Measurements from ENCODE around the gene FOXB2.
"Not testable (repeated sequence)": the region's sequence is repeated elsewhere in the genome, so short reads cannot be mapped to it uniquely, and the experiment has no call there.

FOXB2 gene

DNA sequence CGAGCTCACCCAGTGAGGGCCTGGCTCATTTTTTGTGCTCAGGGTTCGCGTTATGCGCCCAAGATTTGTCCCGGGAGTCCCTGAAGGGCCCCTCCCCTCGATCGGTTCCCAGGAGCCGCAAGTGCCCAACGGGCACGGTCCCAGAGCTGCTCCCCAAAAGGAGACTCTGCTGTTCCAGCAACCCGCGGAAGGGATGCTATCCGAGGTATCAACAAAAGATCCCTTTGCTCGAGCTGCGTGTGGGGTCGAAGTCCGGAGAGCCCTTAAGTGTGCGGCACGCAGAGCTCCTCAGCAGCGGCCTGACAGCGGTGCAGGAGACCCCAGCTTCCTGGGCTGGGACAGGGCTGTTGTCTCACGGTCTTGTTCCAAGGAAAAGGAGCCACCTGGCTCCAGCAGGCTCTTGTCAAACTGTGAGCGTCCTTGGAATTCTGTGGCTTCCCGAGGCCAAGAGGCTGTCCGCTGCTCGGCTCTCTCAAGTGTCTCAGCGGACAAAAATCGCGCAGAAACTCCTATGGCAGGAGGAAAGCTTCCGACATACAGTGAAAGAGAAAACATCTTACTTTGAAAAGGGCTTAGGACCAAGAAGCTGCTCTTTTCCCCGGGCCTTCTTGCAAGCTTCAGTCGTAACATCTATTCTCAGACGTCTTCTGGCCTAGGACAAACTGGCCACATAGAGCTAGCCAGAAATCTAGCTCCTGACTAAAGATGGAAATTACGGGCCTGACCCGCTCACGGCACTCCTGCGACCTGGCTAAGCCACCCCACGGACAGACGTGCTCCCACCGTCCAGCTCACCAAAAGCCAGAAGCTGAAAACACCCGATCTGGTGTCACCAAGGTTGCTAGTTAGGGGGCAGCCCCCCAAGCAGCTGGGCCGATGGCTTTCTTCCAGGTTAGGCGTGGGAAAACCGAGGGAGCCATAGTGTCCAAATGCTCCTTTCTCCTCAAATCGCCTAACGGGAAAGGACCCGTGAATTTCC, 2.6 kb upstream of the FOXB2 start:
- no peak for DNase-seq

DNA sequence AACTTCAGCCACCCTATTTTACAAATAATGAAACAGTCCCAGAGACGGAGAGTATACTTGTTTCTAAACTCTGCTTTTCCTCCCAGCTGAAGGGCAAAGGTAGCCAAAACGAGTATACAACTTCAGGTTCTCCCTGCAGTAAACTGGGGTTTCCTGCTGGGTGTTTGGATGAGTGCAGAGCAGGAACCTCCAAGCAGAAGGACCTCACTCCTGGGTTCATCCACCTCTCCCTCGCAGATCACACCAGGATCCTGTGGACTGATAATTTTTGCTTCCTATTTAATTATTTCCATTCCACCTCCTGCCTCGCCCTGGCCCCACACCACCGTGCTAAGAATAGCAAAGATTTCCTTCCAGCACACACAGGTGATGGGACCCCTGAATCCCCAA, 2.0 kb upstream of the FOXB2 start:
- no peak for DNase-seq

DNA sequence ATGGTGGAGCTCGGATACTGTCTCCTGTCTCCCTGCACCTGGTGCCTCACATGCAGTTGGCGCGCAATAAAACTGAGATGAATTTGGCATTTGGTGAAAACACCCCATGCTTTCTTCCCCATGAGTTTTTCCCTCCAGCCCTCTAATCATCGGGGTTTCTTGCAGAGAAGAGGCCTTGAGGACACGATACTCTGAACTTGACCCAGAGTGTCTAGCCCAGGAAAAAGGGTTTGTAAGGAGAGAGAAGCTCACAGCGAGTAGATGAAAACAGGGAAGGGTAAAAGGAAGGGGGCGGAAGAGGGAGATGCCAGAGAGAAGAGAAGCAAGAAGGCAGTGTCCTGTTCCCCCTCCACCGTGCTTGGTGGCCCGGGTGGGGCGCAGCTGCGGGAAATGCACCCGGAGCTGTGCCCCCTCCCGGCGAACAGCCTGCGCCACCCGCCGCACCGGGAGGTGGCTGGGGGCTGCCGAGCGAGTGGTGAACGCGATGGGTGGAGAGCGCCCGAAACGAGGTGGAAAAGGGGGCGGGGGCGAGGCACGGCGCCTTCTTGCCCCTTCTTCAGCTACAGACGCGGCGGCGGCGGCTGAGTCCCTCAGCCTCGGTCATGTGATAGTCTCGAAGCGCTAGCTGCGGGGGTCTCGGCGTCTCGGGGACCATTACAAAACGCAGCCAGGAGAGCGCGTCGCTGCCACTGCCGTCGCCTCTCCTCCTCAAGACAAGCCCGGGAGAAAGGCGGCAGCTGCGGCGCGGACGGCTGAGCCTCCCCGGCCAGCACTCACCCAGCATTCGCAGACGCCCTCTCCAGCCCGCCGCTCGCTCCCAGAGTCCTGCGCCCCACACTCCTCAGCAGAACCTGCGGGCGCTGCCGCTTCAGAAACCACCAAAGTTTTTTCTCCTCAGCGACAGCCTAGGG, 1.1 kb upstream of the FOXB2 start:
- DNase-seq = no peak

DNA sequence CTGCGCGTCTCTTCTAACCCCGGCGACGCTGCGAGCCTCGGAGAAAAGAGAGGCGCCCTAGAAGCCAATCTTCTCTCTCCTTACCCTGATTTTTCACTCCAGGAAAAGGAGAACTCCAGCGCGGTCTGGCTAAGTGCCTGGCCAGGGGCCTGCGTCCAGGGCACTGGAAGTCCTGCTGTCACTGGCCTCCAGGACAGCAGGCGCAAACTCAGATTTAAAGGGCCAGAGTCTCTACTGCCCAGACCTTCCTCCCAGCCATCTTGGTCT, 553 bp upstream of the FOXB2 start:
- no peak for DNase-seq

DNA sequence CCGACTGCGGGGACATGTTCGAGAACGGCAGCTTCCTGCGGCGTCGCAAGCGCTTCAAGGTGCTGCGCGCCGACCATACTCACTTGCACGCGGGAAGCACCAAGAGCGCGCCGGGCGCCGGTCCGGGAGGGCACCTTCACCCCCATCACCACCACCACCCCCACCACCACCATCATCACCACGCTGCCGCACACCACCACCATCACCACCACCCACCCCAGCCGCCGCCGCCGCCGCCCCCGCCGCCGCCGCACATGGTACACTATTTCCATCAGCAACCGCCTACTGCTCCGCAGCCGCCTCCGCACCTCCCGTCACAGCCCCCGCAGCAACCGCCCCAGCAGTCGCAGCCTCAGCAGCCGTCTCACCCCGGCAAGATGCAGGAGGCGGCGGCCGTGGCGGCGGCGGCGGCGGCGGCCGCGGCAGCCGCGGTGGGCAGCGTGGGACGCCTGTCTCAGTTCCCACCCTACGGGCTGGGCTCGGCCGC, 514 bp downstream of the FOXB2 start:
- DNase-seq = no peak

DNA sequence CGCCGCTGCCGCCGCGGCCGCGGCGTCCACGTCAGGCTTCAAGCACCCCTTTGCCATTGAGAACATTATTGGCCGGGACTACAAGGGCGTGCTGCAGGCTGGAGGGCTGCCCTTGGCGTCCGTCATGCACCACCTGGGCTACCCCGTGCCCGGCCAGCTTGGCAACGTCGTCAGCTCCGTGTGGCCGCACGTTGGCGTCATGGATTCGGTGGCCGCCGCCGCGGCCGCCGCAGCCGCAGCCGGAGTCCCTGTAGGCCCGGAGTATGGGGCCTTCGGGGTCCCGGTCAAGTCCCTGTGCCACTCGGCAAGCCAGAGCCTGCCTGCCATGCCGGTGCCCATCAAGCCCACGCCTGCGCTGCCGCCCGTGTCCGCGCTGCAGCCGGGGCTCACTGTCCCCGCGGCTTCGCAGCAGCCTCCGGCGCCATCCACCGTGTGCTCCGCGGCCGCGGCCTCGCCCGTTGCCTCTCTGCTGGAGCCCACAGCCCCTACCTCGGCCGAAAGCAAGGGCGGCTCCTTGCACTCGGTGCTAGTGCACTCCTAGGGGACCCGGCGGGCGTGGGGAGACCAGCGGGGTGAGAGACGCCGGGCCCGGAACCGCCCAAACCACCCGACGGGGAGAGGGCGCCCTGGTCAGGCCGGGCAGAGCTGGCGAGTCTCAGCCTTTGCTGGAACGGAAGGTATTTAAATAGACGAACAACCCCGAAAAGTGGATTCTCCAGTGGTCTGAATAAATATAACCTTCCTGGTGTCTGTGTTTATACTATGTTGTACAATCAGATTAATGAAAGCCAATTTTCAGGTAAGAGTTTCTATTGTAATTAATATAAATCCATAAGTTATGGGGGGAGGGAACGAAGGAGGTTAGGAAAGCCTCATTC, 1.2 kb downstream of the FOXB2 start:
- DNase-seq = no peak

DNA sequence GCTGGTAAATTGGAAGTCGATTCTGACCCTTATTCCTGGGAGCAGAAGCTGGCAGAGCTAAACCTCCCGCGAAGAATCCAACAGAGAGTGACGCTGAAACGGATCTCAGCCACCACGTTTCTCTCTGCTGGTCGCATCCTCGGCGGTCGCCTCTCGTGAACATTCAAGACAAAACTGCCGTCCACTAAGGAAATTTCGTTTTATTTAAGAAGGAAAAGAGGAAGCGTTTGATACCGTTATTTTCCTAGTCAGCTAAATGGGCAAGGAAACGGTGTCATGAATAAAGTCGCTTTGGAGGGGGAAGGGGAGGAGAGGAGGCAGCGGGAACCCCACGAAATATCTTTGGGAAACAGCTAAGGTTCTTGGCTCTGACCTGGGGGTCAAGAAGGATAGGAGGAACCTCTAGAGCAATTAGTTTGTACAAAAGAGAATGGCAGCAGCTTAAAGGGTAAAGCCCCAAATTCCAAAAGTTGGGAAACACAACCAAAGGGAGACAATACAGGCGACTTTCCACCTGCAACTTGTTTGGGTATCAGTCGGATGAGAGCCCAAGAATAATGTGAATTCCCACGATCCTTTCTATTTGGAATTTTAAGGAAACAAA, 1.9 kb downstream of the FOXB2 start:
- DNase-seq = no peak

DNA sequence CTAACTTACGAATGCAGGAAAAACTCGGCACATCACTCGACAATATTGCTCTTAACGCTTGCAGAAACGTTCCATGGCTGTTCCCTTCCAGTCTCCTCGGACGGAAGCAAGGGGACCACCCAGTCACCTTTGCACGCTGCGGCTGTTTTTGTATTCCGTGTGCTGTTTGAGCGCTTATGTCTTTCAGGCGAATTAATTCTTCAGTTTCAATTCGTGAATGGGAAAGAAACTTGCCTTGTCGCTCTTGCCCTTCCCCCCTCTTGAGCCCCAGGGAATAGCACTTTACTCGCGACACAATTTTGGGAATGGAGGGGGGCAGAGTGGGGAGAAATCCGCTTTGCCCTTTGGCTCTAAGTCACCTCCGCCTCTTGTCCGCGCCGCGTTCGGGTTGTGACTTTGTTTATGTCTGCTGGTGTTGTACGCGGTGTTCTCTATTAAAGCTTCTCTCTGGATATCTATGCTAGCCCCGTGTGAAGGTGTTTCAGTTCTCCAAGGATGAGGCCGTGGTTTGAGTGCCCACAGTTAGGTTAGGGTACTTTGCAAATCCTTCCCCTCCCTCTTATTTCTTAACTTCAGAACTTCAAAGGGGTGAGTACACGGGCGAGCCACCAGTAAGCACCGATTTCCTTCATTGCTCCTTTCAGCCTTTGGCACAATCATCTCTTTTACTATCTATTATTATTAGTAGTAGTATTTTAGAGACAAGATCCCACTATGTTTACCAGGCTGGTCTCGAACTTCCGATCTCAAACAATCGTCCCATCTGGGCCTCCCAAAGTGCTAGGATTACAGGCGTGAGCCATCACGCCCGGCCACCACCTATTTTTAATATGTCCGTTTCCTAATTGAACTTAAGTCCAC, 2.7 kb downstream of the FOXB2 start:
- DNase-seq = no peak

DNA sequence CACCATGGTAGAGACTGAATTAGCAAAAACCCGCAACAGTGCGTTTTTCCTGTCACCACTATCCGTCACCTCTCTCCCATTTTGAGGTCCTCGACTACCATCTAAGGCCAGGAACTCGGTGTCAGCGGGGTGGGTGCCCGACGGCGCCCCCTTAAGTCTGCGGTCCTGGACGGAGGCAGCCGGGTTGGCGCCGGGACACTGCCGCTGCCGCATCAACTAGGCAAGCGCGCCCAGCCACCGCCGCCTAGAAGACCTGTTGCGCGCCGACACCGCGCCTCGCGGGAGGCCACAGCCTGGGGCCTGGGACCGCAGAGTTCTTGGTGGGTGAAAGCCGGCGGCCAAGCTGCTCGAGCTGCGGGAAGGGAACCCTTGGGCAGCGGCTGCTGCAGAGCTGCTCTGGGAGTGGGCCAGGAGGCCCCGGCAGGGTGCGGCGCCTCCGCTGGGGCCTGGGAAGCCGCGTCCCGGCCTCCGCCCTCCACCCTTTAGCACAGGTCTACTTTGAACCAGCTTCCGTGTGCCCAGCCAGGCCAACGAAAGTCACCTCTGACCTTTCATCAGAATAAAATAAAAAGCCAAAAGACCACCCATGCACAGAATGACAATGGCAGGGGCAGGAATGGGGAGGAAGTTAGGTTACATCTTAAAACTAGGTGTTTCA, 3.5 kb downstream of the FOXB2 start:
- DNase-seq = no peak

DNA sequence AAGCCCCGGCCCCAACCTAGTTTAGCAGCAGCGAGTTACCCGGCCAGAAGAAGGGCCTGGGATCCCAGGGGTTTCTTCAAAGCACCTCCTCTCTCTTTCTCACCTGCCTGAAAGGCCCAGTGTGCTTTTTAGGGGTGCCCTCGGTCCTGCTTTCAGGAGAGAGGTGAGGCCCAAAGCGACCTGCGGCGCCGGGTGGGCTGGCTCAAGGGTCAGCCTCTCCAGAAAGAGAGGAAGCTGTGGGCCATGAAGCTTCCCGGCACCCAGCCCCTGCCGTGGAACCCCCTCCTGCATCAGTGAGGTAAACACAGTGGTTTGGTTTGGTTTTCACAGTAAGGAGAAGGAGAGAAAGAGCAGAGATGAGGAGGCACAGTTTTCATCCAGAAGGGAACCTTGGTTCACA, 4.3 kb downstream of the FOXB2 start:
- DNase-seq = no peak

DNA sequence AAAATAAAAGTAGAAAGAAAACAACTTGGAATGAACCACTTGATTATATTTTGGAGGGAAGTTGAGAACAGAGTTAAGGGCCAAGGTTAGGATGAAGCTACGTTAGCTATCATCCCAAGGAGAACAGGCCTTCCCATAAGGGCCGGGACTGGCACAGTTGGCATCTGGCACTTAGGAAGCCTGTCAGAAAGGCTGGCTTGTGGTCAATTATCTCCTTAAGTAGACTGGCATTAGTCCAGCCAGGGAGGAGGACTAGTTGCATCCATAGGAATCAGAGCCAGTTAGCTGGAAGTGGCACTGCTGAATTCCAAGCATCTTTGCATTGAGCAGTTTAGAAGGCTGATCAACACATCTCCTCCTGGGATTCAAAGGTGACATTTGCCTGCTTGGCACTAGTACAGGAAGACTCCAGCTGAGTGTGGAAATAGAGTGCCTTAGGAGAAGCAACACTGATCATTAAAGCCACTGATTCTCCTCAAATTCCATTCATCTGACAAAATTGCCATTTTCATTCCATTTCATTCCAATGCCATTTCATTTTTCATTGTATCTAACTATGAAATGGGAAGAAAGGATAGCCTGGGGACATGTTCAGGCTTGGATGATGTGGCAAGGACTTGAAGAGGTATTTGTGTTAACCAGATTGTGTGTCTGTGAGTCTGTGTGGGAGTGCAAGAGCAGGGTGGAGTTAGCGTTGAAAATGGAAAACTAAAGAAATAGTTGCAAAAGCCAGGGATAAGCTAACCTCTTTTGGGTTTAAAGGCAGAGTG, 5.5 kb downstream of the FOXB2 start:
- no peak for DNase-seq

DNA sequence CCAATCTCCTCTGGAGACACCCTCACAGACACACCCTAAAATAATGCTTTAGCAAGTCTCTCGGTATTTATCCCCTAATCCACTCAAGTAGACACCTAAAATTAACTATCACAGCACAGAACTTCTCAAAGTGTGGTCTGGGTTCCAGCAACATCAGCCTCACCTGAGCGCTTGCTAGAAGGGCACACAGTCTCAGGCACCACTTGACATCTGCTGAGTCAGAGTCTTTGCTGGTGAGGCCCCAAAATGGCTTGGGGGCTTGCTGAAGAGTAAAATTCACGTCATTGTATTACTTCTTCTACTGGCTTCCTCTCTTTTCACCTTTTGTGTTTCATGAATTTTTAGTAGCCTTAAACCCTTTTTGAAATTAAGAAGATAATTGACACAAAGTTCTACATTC, 9.0 kb downstream of the FOXB2 start:
- no peak for DNase-seq

DNA sequence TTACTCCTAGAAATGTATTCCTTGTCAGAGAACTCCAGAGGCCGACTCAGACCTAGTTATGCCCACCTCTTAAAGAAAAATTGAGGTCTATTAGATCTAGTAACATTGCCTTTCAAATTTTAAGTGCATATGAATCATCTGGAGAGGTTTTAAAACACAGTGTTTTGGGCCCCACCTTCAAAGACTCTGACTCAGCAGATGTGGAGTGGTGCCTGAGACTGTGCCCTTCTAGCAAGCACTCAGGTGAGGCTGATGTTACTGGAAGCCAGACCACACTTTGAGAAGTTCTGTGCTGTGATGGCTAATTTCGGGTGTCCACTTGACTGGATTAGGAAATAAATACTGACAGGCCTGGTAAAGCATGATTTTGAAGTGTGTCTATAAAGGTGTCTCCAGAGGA, 10.6 kb downstream of the FOXB2 start:
- DNase-seq = no peak

DNA sequence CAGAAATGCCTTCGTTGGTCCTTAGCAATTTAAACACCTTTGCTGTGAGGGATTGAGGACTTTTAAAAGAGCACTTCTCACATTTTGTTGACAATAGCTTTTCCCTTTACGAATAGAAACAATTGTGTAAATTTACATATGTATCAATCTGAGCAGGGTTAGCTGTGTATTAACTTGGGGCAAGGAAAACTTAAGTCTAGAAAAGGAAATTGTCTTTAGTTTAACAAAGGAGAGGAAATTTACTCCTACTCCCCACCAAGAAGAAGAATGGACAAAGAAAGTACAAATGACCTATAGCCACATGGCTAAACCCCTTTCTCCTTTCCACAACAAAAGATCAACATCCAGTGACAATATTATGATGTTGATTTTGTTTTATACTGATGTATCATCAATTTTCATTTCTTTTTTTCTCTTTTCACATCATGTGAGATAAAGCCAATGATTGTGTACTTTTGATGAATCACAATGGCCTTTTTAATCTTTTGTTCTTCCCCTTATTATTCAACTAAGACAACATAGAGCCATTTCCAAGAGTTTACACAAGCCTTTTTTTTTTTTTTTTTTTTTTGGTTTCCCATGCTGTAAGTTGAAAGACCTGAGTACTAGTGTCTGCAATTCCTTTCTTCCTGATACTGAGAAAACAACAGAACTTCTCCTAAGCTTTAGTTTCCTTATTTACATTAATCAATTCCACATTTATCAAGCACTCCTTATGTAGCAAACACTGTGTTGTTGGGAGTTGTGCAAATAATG, 19.0 kb downstream of the FOXB2 start:
- no peak for DNase-seq

DNA sequence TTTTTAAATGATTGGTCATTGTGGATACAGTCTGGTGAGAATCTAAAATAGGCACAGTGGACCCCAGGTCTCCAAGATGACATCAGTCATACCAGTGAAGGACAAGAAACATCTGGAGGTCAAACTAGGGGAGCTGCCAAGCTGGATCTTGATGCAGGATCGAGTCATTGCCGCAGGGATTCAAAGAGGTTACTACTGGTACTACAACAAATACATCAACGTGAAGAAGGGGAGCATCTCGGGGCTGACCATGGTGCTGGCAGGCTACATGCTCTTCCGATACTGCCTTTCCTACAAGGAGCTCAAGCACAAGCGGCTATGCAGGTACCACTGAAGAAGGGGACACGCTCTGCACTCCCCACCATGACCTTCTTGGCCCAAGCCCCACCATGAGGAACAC, 20.9 kb downstream of the FOXB2 start:
- DNase-seq = no peak

DNA sequence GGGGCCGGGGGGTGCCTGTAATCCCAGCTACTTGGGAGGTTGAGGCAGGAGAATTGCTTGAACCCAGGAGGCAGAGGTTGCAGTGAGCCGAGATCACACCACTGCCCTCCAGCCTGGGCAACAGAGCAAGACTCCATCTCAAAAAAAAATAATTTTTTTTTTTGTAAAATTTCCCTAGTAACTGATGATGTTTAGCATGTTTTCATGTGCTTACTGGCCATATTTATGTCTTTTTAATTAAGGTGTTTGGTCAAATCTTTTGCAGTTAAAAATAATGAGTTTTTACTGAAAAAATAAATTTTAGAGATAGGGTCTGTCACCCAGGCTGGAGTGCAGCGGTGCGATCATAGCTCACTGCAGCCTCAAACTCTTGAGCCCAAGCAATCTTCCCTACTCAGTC, 24.3 kb downstream of the FOXB2 start:
- DNase-seq = not testable (repeated sequence)

DNA sequence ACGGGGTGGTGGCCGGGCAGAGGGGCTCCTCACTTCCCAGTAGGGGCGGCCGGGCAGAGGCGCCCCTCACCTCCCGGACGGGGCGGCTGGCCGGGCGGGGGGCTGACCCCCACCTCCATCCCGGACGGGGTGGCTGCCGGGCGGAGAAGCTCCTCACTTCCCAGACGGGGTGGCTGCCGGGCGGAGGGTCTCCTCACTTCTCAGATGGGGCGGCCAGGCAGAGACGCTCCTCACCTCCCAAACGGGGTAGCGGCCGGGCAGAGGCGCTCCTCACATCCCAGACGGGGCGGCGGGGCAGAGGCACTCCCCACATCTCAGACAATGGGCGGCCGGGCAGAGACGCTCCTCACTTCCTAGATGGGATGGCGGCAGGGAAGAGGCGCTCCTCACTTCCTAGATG, 41.2 kb downstream of the FOXB2 start:
- DNase-seq = not testable (repeated sequence)

DNA sequence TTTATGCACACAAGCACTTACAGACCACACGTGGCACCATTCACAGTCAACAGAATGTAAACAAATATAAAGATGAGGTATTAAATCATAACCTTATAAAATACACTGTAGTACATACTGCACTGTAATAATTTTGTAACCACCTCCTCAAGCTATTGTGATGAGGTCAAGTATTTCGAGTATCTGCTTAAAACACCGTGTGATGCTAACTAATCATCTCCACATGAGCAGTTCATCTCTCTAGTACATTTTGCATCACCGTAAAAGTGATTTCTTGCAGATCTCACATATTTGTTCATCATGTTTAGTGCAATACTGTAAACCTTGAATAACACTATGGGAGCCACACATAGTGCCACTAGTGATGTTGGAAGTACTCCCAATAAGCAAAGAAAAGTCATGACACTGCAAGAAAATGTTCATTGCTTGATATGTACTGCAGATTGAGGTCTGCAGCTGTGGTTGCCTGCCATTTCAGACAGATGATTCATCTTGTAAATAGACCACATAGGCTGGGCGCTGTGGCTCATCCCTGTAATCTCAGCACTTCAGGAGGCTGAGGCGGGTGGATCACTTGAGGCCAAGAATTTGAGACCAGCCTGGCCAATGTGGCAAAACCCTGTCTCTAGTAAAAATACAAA, 44.3 kb downstream of the FOXB2 start:
- DNase-seq = no peak

DNA sequence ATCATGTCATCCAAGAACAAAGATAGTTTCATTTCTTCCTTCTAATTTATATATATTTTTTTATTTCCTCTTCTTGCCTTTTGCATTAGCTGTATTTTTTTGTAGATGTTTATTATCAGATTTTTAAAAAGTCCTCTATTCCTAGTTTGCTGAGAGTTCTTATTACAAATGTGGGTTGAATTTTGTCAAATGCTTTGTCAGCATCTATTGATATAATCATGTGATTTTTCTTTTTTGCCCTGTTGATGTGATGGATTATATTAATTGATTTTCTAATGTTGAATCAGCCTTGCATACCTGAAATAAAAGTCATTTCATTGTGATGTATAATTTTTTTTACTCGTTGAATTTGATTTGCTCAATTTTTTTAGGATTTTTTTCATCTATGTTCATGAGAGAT, 46.9 kb downstream of the FOXB2 start:
- no peak for DNase-seq
